ENCODE measurements around the gene VAMP5.
"Not testable (repeated sequence)": the region's sequence is repeated elsewhere in the genome, so short reads cannot be mapped to it uniquely, and the experiment has no call there.

The VAMP5 gene

GRCh38 chr2:85590950-85591349, 6.7 kb downstream of the VAMP5 start:
- H3K36me3 ChIP-seq (ENCODE audit: control insufficient read depth in 5 of 5, insufficient read depth in 5 of 5, low read length in 5 of 5), result peaks cover 0 to 6% (median 0%) of the 10 kb centered on the region in 5 donors
- peak overlapping the region in 2 of 5 donors; percentile 7 to 22 for H3K4me3 ChIP-seq (ENCODE audit: low read depth in 1 of 5, low read length in 5 of 5)
- peak overlapping the region in 3 of 5 donors; percentile 14 to 63 (median 42) for H3K9ac ChIP-seq (ENCODE audit: low read length in 5 of 5)
- H3K9me3 ChIP-seq (ENCODE audit: control insufficient read depth in 5 of 5, low read length in 5 of 5), result no peaks in the 10 kb centered on the region
- H3K27me3 ChIP-seq (ENCODE audit: control insufficient read depth in 5 of 5, insufficient read depth in 4 of 5, low read length in 5 of 5), result no peaks in the 10 kb centered on the region
- H3K4me1 ChIP-seq (ENCODE audit: control insufficient read depth in 5 of 5, insufficient read depth in 5 of 5, low read length in 5 of 5), result peaks cover 13 to 84% (median 68%) of the 10 kb centered on the region in 5 donors
- peak overlapping the region; percentile 92 for H3K27ac ChIP-seq (ENCODE audit: low read depth, low read length)

DNA sequence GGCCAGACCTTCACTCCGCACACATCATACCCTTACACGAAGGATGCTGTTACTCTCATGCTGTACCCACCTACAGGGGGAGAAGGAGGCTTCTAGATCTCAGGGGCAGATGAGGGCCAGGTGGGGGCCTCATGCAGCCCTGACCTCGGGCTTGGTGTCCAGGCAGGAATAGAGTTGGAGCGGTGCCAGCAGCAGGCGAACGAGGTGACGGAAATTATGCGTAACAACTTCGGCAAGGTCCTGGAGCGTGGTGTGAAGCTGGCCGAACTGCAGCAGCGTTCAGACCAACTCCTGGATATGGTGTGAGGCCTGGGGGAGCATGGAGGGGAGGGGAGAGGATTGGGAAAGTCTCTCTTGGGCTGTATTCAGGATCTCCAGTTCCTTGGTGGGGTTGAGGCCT, 7.3 kb downstream of the VAMP5 start:
- Histone ChIP-seq H3K4me3 (ENCODE audit: low read depth in 1 of 5, low read length in 5 of 5) (peak overlapping the region in 1 of 5 donors; percentile 22), H3K36me3 (ENCODE audit: control insufficient read depth in 5 of 5, insufficient read depth in 5 of 5, low read length in 5 of 5) (peaks cover 0 to 6% (median 0%) of the 10 kb centered on the region in 5 donors), H3K9ac (ENCODE audit: low read length in 5 of 5) (peak overlapping the region in 1 of 5 donors; percentile 42), H3K4me1 (ENCODE audit: control insufficient read depth in 5 of 5, insufficient read depth in 5 of 5, low read length in 5 of 5) (peaks cover 15 to 84% (median 73%) of the 10 kb centered on the region in 5 donors), H3K27me3 (ENCODE audit: control insufficient read depth in 5 of 5, insufficient read depth in 4 of 5, low read length in 5 of 5) (no peaks in the 10 kb centered on the region), H3K27ac (ENCODE audit: low read depth, low read length) (peak overlapping the region; percentile 92), H3K9me3 (ENCODE audit: control insufficient read depth in 5 of 5, low read length in 5 of 5) (no peaks in the 10 kb centered on the region)

GRCh38 chr2:85592299-85592698, 8.1 kb downstream of the VAMP5 start:
- H3K4me3 ChIP-seq (ENCODE audit: low read depth in 1 of 5, low read length in 5 of 5); H3K9ac ChIP-seq (ENCODE audit: low read length in 5 of 5); H3K27me3 ChIP-seq (ENCODE audit: control insufficient read depth in 5 of 5, insufficient read depth in 4 of 5, low read length in 5 of 5); H3K9me3 ChIP-seq (ENCODE audit: control insufficient read depth in 5 of 5, low read length in 5 of 5): not testable (repeated sequence)
- Histone ChIP-seq H3K27ac (ENCODE audit: low read depth, low read length) (peak overlapping the region; percentile 92), H3K36me3 (ENCODE audit: control insufficient read depth in 5 of 5, insufficient read depth in 5 of 5, low read length in 5 of 5) (peaks cover 0 to 13% (median 6%) of the 10 kb centered on the region in 5 donors), H3K4me1 (ENCODE audit: control insufficient read depth in 5 of 5, insufficient read depth in 5 of 5, low read length in 5 of 5) (peaks cover 15 to 84% (median 80%) of the 10 kb centered on the region in 5 donors)

- Histone ChIP-seq H3K4me3 (ENCODE audit: low read depth in 1 of 5, low read length in 5 of 5) (no peak overlapping the region), H3K9me3 (ENCODE audit: control insufficient read depth in 5 of 5, low read length in 5 of 5) (no peaks in the 10 kb centered on the region), H3K27me3 (ENCODE audit: control insufficient read depth in 5 of 5, insufficient read depth in 4 of 5, low read length in 5 of 5) (no peaks in the 10 kb centered on the region), H3K4me1 (ENCODE audit: control insufficient read depth in 5 of 5, insufficient read depth in 5 of 5, low read length in 5 of 5) (peaks cover 13 to 77% (median 73%) of the 10 kb centered on the region in 5 donors), H3K27ac (ENCODE audit: low read depth, low read length) (no peak overlapping the region), H3K9ac (ENCODE audit: low read length in 5 of 5) (no peak overlapping the region), H3K36me3 (ENCODE audit: control insufficient read depth in 5 of 5, insufficient read depth in 5 of 5, low read length in 5 of 5) (peaks cover 0 to 18% (median 11%) of the 10 kb centered on the region in 5 donors)
These were observed 8.8 kb downstream of the VAMP5 start for GRCh38 chr2:85593023-85593422.

GRCh38 chr2:85594715-85595300, 10.6 kb downstream of the VAMP5 start:
- Histone ChIP-seq H3K4me1 (ENCODE audit: control insufficient read depth in 5 of 5, insufficient read depth in 5 of 5, low read length in 5 of 5) (peaks cover 7 to 61% (median 56%) of the 10 kb centered on the region in 5 donors), H3K9me3 (ENCODE audit: control insufficient read depth in 5 of 5, low read length in 5 of 5) (no peaks in the 10 kb centered on the region), H3K4me3 (ENCODE audit: low read depth in 1 of 5, low read length in 5 of 5) (peak overlapping the region; percentile 76 to 94 (median 86))

GRCh38 chr2:85595301-85596025, 11.2 kb downstream of the VAMP5 start, which contains the start of gene RNF181:
Gene RNF181, plus strand, starts transcription at chr2:85595745. Its CDS starts 19 bp downstream, at chr2:85595764.
- Histone ChIP-seq H3K9me3 (ENCODE audit: control insufficient read depth in 5 of 5, low read length in 5 of 5) (no peaks in the 10 kb centered on the region), H3K9ac (ENCODE audit: low read length in 5 of 5) (peak within 1 kb of the TSS; percentile 64 to 88 (median 87)), H3K36me3 (ENCODE audit: control insufficient read depth in 5 of 5, insufficient read depth in 5 of 5, low read length in 5 of 5) (peaks cover 0 to 42% (median 33%) of the 10 kb centered on the region in 5 donors), H3K4me1 (ENCODE audit: control insufficient read depth in 5 of 5, insufficient read depth in 5 of 5, low read length in 5 of 5) (peaks cover 6 to 54% (median 49%) of the 10 kb centered on the region in 5 donors), H3K4me3 (ENCODE audit: low read depth in 1 of 5, low read length in 5 of 5) (peak within 1 kb of the TSS; percentile 80 to 94 (median 86)), H3K27ac (ENCODE audit: low read depth, low read length) (peak within 1 kb of the TSS; percentile 93), H3K27me3 (ENCODE audit: control insufficient read depth in 5 of 5, insufficient read depth in 4 of 5, low read length in 5 of 5) (no peaks in the 10 kb centered on the region)

More at GRCh38 chr2:85594715-85595300, 10.6 kb downstream of the VAMP5 start:
- H3K27ac ChIP-seq (ENCODE audit: low read depth, low read length), result peak overlapping the region; percentile 93
- peaks cover 0 to 35% (median 28%) of the 10 kb centered on the region in 5 donors for H3K36me3 ChIP-seq (ENCODE audit: control insufficient read depth in 5 of 5, insufficient read depth in 5 of 5, low read length in 5 of 5)
- H3K27me3 ChIP-seq (ENCODE audit: control insufficient read depth in 5 of 5, insufficient read depth in 4 of 5, low read length in 5 of 5), result no peaks in the 10 kb centered on the region
- H3K9ac ChIP-seq (ENCODE audit: low read length in 5 of 5), result peak overlapping the region; percentile 64 to 88 (median 87)

- peak overlapping the region; percentile 93 for H3K27ac ChIP-seq (ENCODE audit: low read depth, low read length)
These were observed 11.7 kb downstream of the VAMP5 start for GRCh38 chr2:85596026-85596333.

DNA sequence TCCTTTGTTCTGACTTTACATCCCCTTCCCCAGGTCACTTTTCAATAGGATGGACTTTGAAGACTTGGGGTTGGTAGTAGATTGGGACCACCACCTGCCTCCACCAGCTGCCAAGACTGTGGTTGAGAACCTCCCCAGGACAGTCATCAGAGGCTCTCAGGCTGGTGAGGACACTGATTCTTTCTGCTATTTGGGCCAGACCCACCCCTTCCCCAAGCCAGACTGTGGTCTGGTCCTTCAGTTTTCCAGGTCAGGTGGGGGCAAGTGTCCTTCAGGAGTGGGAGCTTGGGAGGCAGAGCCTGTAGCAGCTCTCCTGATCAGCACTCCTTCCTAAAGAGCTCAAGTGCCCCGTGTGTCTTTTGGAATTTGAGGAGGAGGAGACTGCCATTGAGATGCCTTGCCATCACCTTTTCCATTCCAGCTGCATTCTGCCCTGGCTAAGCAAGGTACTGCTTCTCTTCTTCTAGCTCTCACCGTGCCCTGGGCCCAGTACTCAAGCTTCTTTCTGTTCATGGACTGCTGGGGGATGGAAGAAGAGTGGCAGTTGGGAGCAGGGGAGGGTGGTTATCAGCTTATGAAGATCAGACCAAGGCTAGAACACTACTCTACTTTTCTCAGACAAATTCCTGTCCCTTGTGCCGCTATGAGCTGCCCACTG, 12.4 kb downstream of the VAMP5 start:
- H3K9me3 ChIP-seq (ENCODE audit: control insufficient read depth in 5 of 5, low read length in 5 of 5), result no peaks in the 10 kb centered on the region
- H3K27ac ChIP-seq (ENCODE audit: low read depth, low read length), result peak overlapping the region; percentile 93
- H3K4me1 ChIP-seq (ENCODE audit: control insufficient read depth in 5 of 5, insufficient read depth in 5 of 5, low read length in 5 of 5), result peaks cover 7 to 51% (median 48%) of the 10 kb centered on the region in 5 donors
- peak overlapping the region; percentile 80 to 94 (median 86) for H3K4me3 ChIP-seq (ENCODE audit: low read depth in 1 of 5, low read length in 5 of 5)
- peak overlapping the region; percentile 51 to 88 (median 87) for H3K9ac ChIP-seq (ENCODE audit: low read length in 5 of 5)
- peaks cover 0 to 46% (median 35%) of the 10 kb centered on the region in 5 donors for H3K36me3 ChIP-seq (ENCODE audit: control insufficient read depth in 5 of 5, insufficient read depth in 5 of 5, low read length in 5 of 5)
- H3K27me3 ChIP-seq (ENCODE audit: control insufficient read depth in 5 of 5, insufficient read depth in 4 of 5, low read length in 5 of 5), result no peaks in the 10 kb centered on the region

More at GRCh38 chr2:85596026-85596333, 11.7 kb downstream of the VAMP5 start:
- Histone ChIP-seq H3K9ac (ENCODE audit: low read length in 5 of 5) (peak overlapping the region; percentile 51 to 88 (median 87)), H3K4me3 (ENCODE audit: low read depth in 1 of 5, low read length in 5 of 5) (peak overlapping the region; percentile 80 to 94 (median 86)), H3K9me3 (ENCODE audit: control insufficient read depth in 5 of 5, low read length in 5 of 5) (no peaks in the 10 kb centered on the region), H3K4me1 (ENCODE audit: control insufficient read depth in 5 of 5, insufficient read depth in 5 of 5, low read length in 5 of 5) (peaks cover 6 to 51% (median 48%) of the 10 kb centered on the region in 5 donors), H3K27me3 (ENCODE audit: control insufficient read depth in 5 of 5, insufficient read depth in 4 of 5, low read length in 5 of 5) (no peaks in the 10 kb centered on the region), H3K36me3 (ENCODE audit: control insufficient read depth in 5 of 5, insufficient read depth in 5 of 5, low read length in 5 of 5) (peaks cover 0 to 46% (median 35%) of the 10 kb centered on the region in 5 donors)

GRCh38 chr2:85597241-85597640, 13.0 kb downstream of the VAMP5 start:
- H3K4me3 ChIP-seq (ENCODE audit: low read depth in 1 of 5, low read length in 5 of 5), result peak overlapping the region in 1 of 5 donors; percentile 80
- H3K27me3 ChIP-seq (ENCODE audit: control insufficient read depth in 5 of 5, insufficient read depth in 4 of 5, low read length in 5 of 5), result no peaks in the 10 kb centered on the region
- peaks cover 7 to 49% (median 47%) of the 10 kb centered on the region in 5 donors for H3K4me1 ChIP-seq (ENCODE audit: control insufficient read depth in 5 of 5, insufficient read depth in 5 of 5, low read length in 5 of 5)
- H3K9me3 ChIP-seq (ENCODE audit: control insufficient read depth in 5 of 5, low read length in 5 of 5), result no peaks in the 10 kb centered on the region
- H3K36me3 ChIP-seq (ENCODE audit: control insufficient read depth in 5 of 5, insufficient read depth in 5 of 5, low read length in 5 of 5), result peaks cover 0 to 46% (median 35%) of the 10 kb centered on the region in 5 donors
- H3K27ac ChIP-seq (ENCODE audit: low read depth, low read length), result no peak overlapping the region
- H3K9ac ChIP-seq (ENCODE audit: low read length in 5 of 5), result peak overlapping the region in 3 of 5 donors; percentile 27 to 88 (median 87)
